ENCODE data around the gene AFTPH. TPM values are rescaled to one million over a fixed set of nuclear protein-coding genes. Genes with fewer than 3 reads are reported as not detected.

The AFTPH gene
- total RNA-seq, 2 donors from 2014 or later = 47.1 to 48.2 TPM

DNA sequence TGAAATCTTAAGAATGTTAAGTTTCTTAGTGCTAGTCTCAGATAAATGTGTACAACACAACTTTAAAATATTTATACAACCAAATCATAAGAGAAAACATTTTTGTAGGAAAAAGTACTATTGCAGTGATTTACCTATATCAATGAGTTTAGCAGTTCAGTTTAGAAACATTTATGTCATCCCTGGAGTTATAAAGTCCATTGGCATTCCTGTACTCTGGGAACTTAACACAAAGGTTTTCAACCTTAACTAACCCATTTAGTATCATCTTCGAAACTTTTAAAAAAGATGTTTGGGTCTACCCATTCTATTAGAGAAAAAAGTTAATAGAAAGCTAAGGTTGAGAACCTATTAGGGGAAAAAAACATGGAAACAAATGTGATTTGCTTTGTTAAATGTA is 10.9 kb downstream of the AFTPH start:
- Mint-ChIP-seq H3K4me3 (peak overlapping the region in 1 of 2 donors; percentile 33), H3K9me3 (no peaks in the 10 kb centered on the region), H3K36me3 (ENCODE audit: insufficient read depth in 2 of 2) (peaks cover 0 to 1% of the 10 kb centered on the region in 2 donors), H3K4me1 (ENCODE audit: low read depth) (peaks cover 85% of the 10 kb centered on the region), H3K27ac (no peak overlapping the region), H3K27me3 (ENCODE audit: low read depth) (no peaks in the 10 kb centered on the region)
- DNase-seq = no peak
- no peak for ATAC-seq (replicated peaks in 1 of 2)

DNA sequence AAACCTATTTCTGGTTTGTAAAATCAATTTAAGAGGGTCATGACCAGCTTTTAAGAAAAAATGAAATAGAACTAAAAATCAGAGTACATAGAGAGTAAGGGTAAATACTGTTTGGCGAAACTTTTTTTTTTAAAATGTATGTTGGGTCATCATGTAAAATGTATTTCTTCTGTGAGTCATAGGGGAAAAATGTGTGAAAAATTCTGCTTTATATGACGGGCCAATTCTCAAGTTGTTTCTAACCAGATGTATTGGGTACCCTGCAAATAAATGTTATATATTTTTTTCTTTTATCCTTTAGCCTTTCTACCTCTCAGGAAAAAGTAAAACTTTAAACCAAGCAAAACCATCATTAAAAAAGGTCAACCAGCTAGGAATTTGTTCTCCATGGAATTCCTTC is 13.9 kb downstream of the AFTPH start:
- H3K27me3 Mint-ChIP-seq (ENCODE audit: low read depth) = no peaks in the 10 kb centered on the region
- peaks cover 88% of the 10 kb centered on the region for H3K4me1 Mint-ChIP-seq (ENCODE audit: low read depth)
- no peak overlapping the region for H3K27ac Mint-ChIP-seq
- no peak overlapping the region for H3K4me3 Mint-ChIP-seq
- no peaks in the 10 kb centered on the region for H3K9me3 Mint-ChIP-seq
- H3K36me3 Mint-ChIP-seq (ENCODE audit: insufficient read depth in 2 of 2) = peaks cover 0 to 1% of the 10 kb centered on the region in 2 donors
- ATAC-seq (replicated peaks in 1 of 2) (no peak), DNase-seq (no peak)

DNA sequence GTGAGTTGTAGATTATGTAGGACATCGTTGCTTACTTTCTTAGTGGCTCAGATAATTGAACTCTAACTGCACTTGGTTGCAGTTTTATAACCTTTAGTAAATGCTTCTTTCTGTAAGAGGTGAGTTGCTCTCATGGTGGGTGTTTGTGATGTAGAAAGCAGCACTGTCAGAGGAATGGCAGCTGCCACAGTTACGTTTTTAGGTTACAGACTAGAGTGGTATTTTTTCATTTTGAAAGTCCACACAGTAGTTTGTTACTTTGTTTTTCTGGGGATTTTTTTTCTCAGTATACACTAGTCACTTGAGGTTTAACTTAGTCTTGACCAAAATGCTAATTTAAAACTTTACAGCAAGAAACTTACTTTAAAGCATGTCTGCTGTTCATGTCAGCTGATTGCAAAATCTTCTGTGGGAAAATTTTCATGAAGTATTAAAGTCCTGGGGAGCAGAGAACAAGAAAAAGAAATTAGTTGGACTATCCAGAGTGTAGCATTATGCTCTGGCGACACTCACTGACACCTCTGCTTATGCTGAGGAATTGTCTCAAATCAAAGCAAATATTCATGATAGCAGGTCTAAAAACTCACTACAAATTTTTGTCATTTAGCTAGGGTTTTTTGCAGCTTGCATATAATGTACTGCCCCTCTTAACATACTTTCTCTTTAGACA is 14.8 kb downstream of the AFTPH start:
- Mint-ChIP-seq H3K36me3 (ENCODE audit: insufficient read depth in 2 of 2) (peaks cover 0 to 1% of the 10 kb centered on the region in 2 donors), H3K27me3 (ENCODE audit: low read depth) (no peaks in the 10 kb centered on the region), H3K27ac (peak overlapping the region; percentile 82), H3K4me1 (ENCODE audit: low read depth) (peaks cover 88% of the 10 kb centered on the region), H3K4me3 (peak overlapping the region; percentile 57 to 68), H3K9me3 (no peaks in the 10 kb centered on the region)
- peak; percentile 15 to 17 for DNase-seq
- ATAC-seq (replicated peaks in 1 of 2) = peak; percentile 82 to 90

DNA sequence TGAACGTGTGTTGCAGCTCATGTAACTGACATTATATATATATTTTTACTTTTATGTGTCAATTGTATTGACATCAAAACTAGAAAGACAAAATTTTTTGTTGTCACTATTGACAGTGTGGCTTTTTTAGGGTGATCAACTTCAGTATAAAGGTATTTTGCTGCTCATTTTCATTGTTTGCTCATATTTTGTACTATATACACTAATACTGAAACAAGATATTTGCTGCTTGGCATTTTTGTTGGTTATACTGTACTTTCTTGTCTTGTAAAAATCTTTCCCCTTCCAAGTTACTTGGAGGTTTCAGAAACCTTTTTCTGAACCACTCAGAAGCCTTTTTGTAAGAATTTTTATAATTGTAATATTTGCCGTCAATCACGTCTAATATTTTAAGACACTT is 16.5 kb downstream of the AFTPH start:
- Mint-ChIP-seq H3K9me3 (no peaks in the 10 kb centered on the region), H3K4me1 (ENCODE audit: low read depth) (peaks cover 72% of the 10 kb centered on the region), H3K4me3 (no peak overlapping the region), H3K36me3 (ENCODE audit: insufficient read depth in 2 of 2) (peaks cover 0 to 1% of the 10 kb centered on the region in 2 donors), H3K27ac (no peak overlapping the region), H3K27me3 (ENCODE audit: low read depth) (no peaks in the 10 kb centered on the region)
- DNase-seq = no peak
- ATAC-seq (replicated peaks in 1 of 2) = no peak

DNA sequence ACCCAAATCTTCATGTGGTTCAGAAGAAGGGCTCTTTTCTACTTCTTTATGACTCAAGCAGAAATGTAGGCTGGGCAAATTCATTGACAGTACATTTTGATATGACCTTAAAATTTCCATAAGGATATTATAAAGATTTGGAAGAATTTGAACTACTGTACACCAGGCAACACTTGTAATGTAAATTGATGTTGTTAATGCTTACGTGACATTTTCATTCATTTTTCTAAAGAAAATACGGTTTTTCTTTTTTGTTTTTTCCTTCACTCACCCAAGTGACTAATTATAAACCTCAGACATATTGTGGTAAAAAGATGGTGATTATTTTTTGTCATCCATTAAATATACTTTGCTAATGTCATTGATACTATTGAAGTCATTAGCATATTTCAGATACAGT is 17.4 kb downstream of the AFTPH start:
- Mint-ChIP-seq H3K27ac (no peak overlapping the region), H3K27me3 (ENCODE audit: low read depth) (no peaks in the 10 kb centered on the region), H3K36me3 (ENCODE audit: insufficient read depth in 2 of 2) (no peaks in the 10 kb centered on the region), H3K9me3 (no peaks in the 10 kb centered on the region), H3K4me1 (ENCODE audit: low read depth) (peaks cover 64% of the 10 kb centered on the region), H3K4me3 (peak overlapping the region in 1 of 2 donors; percentile 36)
- no peak for ATAC-seq (replicated peaks in 1 of 2)
- no peak for DNase-seq

DNA sequence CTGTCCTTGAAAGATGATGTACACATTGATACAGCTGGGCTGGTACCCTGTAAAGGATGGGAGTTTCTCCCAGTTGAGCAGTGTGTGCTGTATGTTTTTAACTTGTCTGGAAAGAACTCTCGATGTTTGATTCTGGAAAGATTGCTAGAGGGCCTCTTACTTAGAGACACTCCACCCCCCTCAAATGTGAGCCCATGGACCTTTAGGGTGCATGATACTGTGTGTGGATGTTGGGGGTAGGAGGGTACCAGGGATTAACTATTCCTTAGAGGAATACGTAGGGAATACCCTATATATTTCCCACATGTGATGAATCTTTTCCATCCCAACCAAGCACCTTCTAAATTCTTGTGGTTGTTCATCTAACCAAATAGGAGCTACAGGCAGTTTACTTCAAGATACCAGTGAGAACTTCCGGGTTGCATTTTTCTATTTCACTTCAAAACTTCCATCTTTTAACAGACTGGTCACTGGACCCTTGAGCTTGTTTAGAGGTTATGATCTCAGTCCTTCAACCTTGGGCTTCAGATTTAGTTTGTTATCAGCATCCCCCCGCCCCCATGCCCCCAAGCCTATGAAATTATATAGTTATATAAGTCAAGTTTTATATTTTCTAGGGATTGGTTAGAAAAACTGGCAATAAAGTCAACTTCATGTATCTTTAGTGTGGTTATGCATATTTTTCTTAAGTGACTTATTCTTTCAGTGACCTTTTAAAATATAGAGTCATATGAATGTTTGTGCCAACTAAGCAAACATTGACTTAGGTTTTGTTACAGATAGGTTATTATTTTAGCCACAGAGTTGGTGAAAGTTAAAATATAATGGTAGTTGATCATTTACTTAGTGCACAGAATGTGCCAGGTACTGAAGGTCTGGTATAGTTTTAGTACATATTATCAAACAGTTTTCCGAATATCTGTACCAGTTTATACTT is 18.2 kb downstream of the AFTPH start:
- H3K27ac Mint-ChIP-seq = no peak overlapping the region
- H3K4me3 Mint-ChIP-seq = peak overlapping the region in 1 of 2 donors; percentile 36
- H3K36me3 Mint-ChIP-seq (ENCODE audit: insufficient read depth in 2 of 2) = no peaks in the 10 kb centered on the region
- peaks cover 57% of the 10 kb centered on the region for H3K4me1 Mint-ChIP-seq (ENCODE audit: low read depth)
- no peaks in the 10 kb centered on the region for H3K9me3 Mint-ChIP-seq
- ATAC-seq (replicated peaks in 1 of 2) (no peak), DNase-seq (no peak)
- no peaks in the 10 kb centered on the region for H3K27me3 Mint-ChIP-seq (ENCODE audit: low read depth)

DNA sequence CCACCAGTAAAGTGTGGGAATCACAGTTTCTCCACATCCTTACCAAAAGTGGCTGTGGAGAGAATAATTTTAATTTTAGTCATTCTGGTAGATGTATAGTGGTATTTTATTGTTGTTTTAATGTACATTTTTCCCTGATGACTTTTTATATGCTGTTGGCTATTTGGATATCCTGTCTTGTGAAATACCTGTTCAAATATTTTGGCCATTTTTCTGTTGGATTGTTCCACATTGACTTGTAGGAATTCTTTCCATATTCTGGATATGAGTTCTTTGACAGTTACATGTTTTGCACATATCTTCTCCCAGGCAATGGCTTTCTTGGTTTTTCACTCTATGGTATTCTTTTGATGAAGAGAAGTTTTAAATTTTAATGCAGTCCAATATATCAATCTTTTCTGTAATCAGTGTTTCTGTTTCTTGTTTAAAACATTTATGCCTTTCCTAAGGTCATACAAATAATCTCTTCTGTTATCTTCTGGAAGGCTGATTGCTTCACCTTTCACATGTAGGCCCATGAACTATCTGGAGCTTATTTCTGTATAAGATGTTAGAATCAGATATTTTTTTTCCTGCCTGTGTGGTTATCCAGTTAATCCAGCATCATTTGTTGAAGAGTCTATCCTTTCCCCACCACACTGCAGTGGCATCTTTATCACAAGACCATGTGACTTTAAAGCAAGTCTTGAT is 19.0 kb downstream of the AFTPH start:
- H3K4me1 Mint-ChIP-seq (ENCODE audit: low read depth) = peaks cover 51% of the 10 kb centered on the region
- no peak for DNase-seq
- H3K9me3 Mint-ChIP-seq = no peaks in the 10 kb centered on the region
- no peak overlapping the region for H3K4me3 Mint-ChIP-seq
- no peak overlapping the region for H3K27ac Mint-ChIP-seq
- H3K27me3 Mint-ChIP-seq (ENCODE audit: low read depth) = no peaks in the 10 kb centered on the region
- ATAC-seq (replicated peaks in 1 of 2) = no peak
- H3K36me3 Mint-ChIP-seq (ENCODE audit: insufficient read depth in 2 of 2) = no peaks in the 10 kb centered on the region

DNA sequence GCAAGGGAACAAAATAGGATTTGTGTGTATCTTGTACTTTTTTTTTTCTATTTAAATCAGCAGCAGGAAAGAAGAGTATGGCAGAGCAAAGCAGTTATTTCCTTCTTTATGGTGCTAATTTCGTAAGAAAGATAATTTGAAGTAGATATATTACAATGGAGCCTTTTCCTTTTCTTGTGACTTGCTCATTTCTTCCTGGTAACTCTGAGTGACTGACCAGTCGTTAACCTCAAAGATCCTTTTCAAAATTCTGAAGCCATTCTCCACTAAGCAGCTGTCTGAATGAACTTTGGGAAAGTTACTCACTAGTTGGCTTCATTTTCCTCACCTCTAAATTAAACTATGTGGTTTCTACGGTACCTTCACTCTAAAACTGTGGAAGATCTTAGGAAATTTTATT is 24.6 kb downstream of the AFTPH start:
- Mint-ChIP-seq H3K27me3 (ENCODE audit: low read depth) (no peaks in the 10 kb centered on the region), H3K4me1 (ENCODE audit: low read depth) (peaks cover 2% of the 10 kb centered on the region), H3K36me3 (ENCODE audit: insufficient read depth in 2 of 2) (peaks cover 0 to 10% of the 10 kb centered on the region in 2 donors), H3K27ac (no peak overlapping the region), H3K9me3 (no peaks in the 10 kb centered on the region), H3K4me3 (no peak overlapping the region)
- DNase-seq = no peak
- no peak for ATAC-seq (replicated peaks in 1 of 2)

DNA sequence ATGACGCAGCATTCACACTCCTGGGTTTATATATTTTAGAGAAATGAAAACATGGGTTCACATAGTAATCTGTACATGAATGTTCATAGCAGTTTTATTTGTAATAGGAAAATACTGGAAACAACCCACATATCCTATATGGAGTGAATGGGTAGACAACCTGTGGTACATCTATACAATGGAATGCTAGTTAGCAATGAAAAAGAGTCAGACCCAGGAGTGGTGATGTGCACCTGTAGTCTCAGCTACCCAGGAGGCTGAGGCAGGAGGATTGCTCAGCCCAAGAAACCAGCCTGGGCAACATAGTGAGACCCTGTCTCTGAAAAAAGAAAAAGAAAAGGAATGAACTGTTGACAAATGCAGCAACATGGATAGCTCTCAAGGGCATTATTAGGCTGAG is 25.9 kb downstream of the AFTPH start:
- ATAC-seq (replicated peaks in 1 of 2) (no peak), DNase-seq (no peak)
- H3K9me3 Mint-ChIP-seq = no peaks in the 10 kb centered on the region
- no peak overlapping the region for H3K27ac Mint-ChIP-seq
- peaks cover 0 to 10% of the 10 kb centered on the region in 2 donors for H3K36me3 Mint-ChIP-seq (ENCODE audit: insufficient read depth in 2 of 2)
- H3K4me1 Mint-ChIP-seq (ENCODE audit: low read depth) = no peaks in the 10 kb centered on the region
- no peak overlapping the region for H3K4me3 Mint-ChIP-seq
- no peaks in the 10 kb centered on the region for H3K27me3 Mint-ChIP-seq (ENCODE audit: low read depth)

DNA sequence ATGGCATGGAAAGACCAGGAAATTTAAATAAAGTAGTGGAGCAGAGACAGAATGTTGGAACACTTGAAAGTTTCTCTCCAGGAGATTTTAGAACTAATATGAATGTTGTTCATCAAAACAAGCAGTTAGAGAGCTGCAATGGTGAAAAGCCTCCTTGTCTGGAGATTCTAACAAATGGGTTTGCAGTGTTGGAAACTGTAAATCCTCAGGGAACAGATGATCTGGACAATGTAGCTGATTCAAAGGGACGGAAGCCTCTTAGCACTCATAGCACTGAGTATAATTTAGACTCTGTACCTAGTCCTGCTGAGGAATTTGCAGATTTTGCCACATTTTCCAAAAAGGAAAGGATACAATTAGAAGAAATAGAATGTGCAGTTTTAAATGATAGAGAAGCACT is 27.7 kb downstream of the AFTPH start:
- ATAC-seq (replicated peaks in 1 of 2) (no peak), DNase-seq (no peak)
- peaks cover 2 to 10% of the 10 kb centered on the region in 2 donors for H3K36me3 Mint-ChIP-seq (ENCODE audit: insufficient read depth in 2 of 2)
- H3K27ac Mint-ChIP-seq = no peak overlapping the region
- peaks cover 9% of the 10 kb centered on the region for H3K4me1 Mint-ChIP-seq (ENCODE audit: low read depth)
- no peaks in the 10 kb centered on the region for H3K27me3 Mint-ChIP-seq (ENCODE audit: low read depth)
- H3K4me3 Mint-ChIP-seq = no peak overlapping the region
- no peaks in the 10 kb centered on the region for H3K9me3 Mint-ChIP-seq

DNA sequence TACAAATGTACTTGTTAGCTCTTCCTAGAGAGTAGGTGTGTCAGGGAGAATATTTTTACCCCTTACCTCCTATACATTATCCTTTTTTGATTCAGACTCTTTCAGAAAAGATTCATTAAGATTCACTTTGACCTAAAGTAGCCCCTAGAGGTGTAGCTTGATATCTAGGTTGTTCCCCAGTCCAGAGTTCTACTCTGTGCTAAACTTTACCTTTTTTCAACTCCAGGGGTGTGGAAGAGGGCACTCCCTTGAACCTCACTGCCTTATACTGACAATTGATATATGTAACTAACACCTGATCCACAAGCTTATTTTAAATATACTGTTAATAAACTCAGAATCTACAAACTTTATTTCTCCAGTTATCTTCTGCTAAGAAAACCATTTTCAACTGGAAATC is 30.0 kb downstream of the AFTPH start:
- H3K27ac Mint-ChIP-seq = no peak overlapping the region
- H3K36me3 Mint-ChIP-seq (ENCODE audit: insufficient read depth in 2 of 2) = peaks cover 2 to 10% of the 10 kb centered on the region in 2 donors
- peaks cover 26% of the 10 kb centered on the region for H3K4me1 Mint-ChIP-seq (ENCODE audit: low read depth)
- DNase-seq (no peak), ATAC-seq (replicated peaks in 1 of 2) (no peak)
- no peak overlapping the region for H3K4me3 Mint-ChIP-seq
- H3K9me3 Mint-ChIP-seq = no peaks in the 10 kb centered on the region
- no peaks in the 10 kb centered on the region for H3K27me3 Mint-ChIP-seq (ENCODE audit: low read depth)

DNA sequence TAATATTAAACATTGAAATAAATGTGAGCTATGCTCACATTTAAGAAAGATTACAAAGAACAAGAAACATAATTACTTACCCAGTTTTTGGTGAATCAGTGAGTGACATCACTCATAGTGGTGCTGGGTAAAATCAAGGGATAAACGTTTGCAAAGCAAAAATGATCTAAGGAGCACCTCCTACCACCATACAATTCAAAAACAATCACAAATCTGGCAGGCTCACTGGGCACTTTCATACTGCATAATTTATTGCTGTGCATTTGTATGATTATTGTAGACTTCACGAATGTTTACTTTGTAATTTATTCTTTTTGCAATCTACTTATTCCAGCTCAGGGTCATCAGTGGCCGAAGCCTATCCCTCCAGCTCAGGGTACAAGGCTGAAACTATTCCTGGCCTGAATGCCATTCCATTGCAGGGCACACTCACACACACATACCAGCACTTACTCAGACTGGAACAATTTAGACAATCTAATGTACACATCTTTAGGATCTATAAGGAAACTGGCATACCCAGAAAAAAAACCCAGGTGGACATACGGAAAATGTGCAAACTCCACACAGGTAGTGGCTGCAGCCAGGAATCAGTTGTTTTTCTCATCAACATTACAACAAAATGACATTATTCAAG is 34.4 kb downstream of the AFTPH start:
- Mint-ChIP-seq H3K4me3 (no peak overlapping the region), H3K9me3 (no peaks in the 10 kb centered on the region), H3K27ac (peak overlapping the region; percentile 46), H3K27me3 (ENCODE audit: low read depth) (no peaks in the 10 kb centered on the region), H3K36me3 (ENCODE audit: insufficient read depth in 2 of 2) (peaks cover 2% of the 10 kb centered on the region in 2 donors), H3K4me1 (ENCODE audit: low read depth) (peaks cover 64% of the 10 kb centered on the region)
- no peak for DNase-seq
- no peak for ATAC-seq (replicated peaks in 1 of 2)

Measured in activated T-cell treated with anti-CD3 and anti-CD28 coated beads, Interleukin-2, amount 50 U/mL, for 72 hours (primary cell).